Measurements from ENCODE around the gene ZFHX3. TPM values are rescaled to one million over a fixed set of nuclear protein-coding genes. Genes with fewer than 3 reads are reported as not detected.

ZFHX3 gene
- total and polyA plus RNA-seq, 2 of the 8 experiments (the other 6 are each of a cell fraction or from before 2014, with no cell fraction given) = 0.08 to 0.99 TPM

DNA sequence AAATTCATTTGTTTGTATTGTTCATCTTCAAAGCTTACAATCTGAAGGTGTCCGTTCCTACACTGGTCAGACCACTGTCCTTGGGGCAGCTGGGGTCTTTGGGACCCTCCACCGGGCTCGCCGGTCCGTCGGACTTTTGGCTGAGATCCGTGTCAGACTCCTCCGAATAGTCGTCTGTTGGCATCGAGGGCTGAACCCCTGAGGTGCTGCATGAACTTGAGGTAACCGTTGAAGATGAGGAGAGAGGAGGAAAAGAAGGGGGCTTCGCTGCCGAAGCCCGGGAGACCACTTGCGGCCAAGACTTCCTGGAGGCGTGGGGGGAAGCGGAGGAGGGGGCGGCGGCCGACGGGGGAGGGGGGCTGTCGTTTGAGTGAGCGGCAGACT, 260.8 kb downstream of the ZFHX3 start (continued):
- TF ChIP-seq, protein P1, sequence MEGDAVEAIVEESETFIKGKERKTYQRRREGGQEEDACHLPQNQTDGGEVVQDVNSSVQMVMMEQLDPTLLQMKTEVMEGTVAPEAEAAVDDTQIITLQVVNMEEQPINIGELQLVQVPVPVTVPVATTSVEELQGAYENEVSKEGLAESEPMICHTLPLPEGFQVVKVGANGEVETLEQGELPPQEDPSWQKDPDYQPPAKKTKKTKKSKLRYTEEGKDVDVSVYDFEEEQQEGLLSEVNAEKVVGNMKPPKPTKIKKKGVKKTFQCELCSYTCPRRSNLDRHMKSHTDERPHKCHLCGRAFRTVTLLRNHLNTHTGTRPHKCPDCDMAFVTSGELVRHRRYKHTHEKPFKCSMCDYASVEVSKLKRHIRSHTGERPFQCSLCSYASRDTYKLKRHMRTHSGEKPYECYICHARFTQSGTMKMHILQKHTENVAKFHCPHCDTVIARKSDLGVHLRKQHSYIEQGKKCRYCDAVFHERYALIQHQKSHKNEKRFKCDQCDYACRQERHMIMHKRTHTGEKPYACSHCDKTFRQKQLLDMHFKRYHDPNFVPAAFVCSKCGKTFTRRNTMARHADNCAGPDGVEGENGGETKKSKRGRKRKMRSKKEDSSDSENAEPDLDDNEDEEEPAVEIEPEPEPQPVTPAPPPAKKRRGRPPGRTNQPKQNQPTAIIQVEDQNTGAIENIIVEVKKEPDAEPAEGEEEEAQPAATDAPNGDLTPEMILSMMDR (IDR thresholded peaks at IDR 0.05; ENCODE audit: control extremely low read depth in 1 of 3, insufficient read depth in 1 of 3, low read depth in 1 of 3, low read length in 3 of 3) = no peak
- TF ChIP-seq GABPA (IDR thresholded peaks at IDR 0.05; ENCODE audit: borderline replicate concordance, insufficient read depth, low read length) (no peak), SRF (IDR thresholded peaks at IDR 0.05; ENCODE audit: low read depth, low read length) (no peak)
